AG04449 (cell line): Measurements from ENCODE around the gene TMEM62.

ENCODE experiments used
- CTCF ChIA-PET: fragments of 350-600 bp; formaldehyde crosslinking; extraction: SDS; loops from one replicate; lab custom pipeline; 2021; ENCODE audit warnings: antibody characterized with exemption; lab: Yijun Ruan, JAX
- POLR2A ChIA-PET: fragments of 400-600, 350-600 bp; formaldehyde crosslinking; extraction: SDS; loops from one replicate; lab custom pipeline; 2020; ENCODE audit warnings: antibody characterized with exemption, inconsistent platforms; lab: Yijun Ruan, JAX
- DNase-seq: peaks from one replicate; pipeline ENCODE4 v3.0.0-alpha.2; 2010; ENCODE audit warnings: low read depth, low spot score
- H3K4me3 ChIP-seq: 2 replicates; pipeline ENCODE4 v1.5.1; 2011; ENCODE audit warnings: low read depth, mild to moderate bottlenecking, control low read depth, low read length
- TF ChIP-seq, protein P1 (sequence below): IDR thresholded peaks from one replicate; pipeline ENCODE4 v1.5.1; 2011; ENCODE audit warnings: mild to moderate bottlenecking, moderate library complexity, low read length, control low read depth, inconsistent platforms; ENCODE audit not compliant: insufficient read depth; ENCODE audit errors: missing control alignments

The TMEM62 gene

DNA sequence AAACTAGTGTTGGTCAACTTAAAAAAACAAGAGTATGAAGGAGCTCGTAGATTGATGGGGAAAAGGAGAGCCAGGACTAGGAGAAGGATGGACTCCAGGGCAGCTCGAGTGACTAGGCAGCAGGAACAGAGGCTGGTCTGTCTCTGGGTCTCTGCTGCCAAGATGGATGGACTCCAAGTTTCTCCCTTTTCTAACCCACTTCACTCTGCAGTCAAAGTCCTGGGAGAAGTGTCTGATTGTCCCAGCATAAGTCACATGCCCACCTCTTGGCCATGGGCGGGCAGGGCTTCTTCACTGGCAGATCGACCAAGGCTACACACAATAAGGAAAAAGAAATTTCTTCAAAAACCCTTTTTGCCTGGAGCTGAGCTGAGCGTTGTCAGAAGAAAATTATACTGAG is 96.6 kb downstream of the TMEM62 start:
- no peak overlapping the region for H3K4me3 ChIP-seq
- DNase-seq, result no peak
- ChIA-PET CTCF (interaction anchor here (1.1 to 13.2 kb wide), 5 partner anchors 11 to 54 kb away, joined by 3 to 434 read pairs (median 5); partner anchors contain the start of gene TGM5), POLR2A (no interaction called here)
- TF ChIP-seq, protein P1, sequence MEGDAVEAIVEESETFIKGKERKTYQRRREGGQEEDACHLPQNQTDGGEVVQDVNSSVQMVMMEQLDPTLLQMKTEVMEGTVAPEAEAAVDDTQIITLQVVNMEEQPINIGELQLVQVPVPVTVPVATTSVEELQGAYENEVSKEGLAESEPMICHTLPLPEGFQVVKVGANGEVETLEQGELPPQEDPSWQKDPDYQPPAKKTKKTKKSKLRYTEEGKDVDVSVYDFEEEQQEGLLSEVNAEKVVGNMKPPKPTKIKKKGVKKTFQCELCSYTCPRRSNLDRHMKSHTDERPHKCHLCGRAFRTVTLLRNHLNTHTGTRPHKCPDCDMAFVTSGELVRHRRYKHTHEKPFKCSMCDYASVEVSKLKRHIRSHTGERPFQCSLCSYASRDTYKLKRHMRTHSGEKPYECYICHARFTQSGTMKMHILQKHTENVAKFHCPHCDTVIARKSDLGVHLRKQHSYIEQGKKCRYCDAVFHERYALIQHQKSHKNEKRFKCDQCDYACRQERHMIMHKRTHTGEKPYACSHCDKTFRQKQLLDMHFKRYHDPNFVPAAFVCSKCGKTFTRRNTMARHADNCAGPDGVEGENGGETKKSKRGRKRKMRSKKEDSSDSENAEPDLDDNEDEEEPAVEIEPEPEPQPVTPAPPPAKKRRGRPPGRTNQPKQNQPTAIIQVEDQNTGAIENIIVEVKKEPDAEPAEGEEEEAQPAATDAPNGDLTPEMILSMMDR, result no peak

- no peak for DNase-seq
- TF ChIP-seq, protein P1, result no peak
- POLR2A ChIA-PET, result interaction anchor here (0.6 kb wide), 1 partner anchor 36 kb away, joined by 3 read pairs; the partner anchor contains the start of gene TGM5
- CTCF ChIA-PET, result interaction anchor here (1.1 to 13.2 kb wide), 7 partner anchors 12 to 53 kb away, joined by 3 to 434 read pairs (median 5); partner anchors contain the start of gene TGM5
- H3K4me3 ChIP-seq, result no peak overlapping the region
These were observed 97.3 kb downstream of the TMEM62 start for GRCh38 chr15:43230640-43231115.

GRCh38 chr15:43232289-43232874 is 99.0 kb downstream of the TMEM62 start:
- CTCF ChIA-PET, result interaction anchor here (0.6 to 13.2 kb wide), 6 partner anchors 9 to 52 kb away, joined by 3 to 434 read pairs (median 4); no protein-coding TSS in a partner anchor
- TF ChIP-seq, protein P1, result no peak
- no peak for DNase-seq
- no peak overlapping the region for H3K4me3 ChIP-seq
- POLR2A ChIA-PET, result no interaction called here
